ENCODE measurements around the gene FTO.

Gene FTO

GRCh38 chr16:54160252-54160860 lies 456.4 kb downstream of the FTO start:
- no peak overlapping the region for H3K4me2 ChIP-seq (ENCODE audit: low read depth, low read length, poor library complexity, severe bottlenecking)
- no peaks in the 10 kb centered on the region for H3K27me3 ChIP-seq (ENCODE audit: low read length)
- no peak overlapping the region for H2AFZ ChIP-seq (ENCODE audit: low read depth, low read length, severe bottlenecking)
- no peak overlapping the region for H3K4me3 ChIP-seq (ENCODE audit: insufficient read depth, low read length, poor library complexity, severe bottlenecking)
- no peaks in the 10 kb centered on the region for H3K36me3 ChIP-seq (ENCODE audit: low read length)
- TF ChIP-seq EZH2phosphoT487 (conservative IDR thresholded peaks at IDR 0.05; ENCODE audit: low read length): no peak
- no peak for TF ChIP-seq CTCF (IDR thresholded peaks at IDR 0.05; ENCODE audit: insufficient read depth, low read length, poor library complexity, severe bottlenecking)
- H4K20me1 ChIP-seq (ENCODE audit: low read depth, low read length): no peaks in the 10 kb centered on the region
- H3F3A ChIP-seq (ENCODE audit: insufficient read depth): no peaks in the 10 kb centered on the region
- H3K9ac ChIP-seq (ENCODE audit: low read length): no peak overlapping the region
- H3K9me2 ChIP-seq (replicated peaks; ENCODE audit: insufficient read depth, low read length): no peaks in the 10 kb centered on the region
- no peaks in the 10 kb centered on the region for H3K79me2 ChIP-seq (ENCODE audit: insufficient read depth, low read length)
- no peaks in the 10 kb centered on the region for H3K9me3 ChIP-seq (ENCODE audit: insufficient read depth, low read length)
- no peak overlapping the region for H3K27ac ChIP-seq (ENCODE audit: low read depth, low read length)

GRCh38 chr16:54160939-54161897 lies 457.3 kb downstream of the FTO start:
- H3K4me2 ChIP-seq (ENCODE audit: low read depth, low read length, poor library complexity, severe bottlenecking): no peak overlapping the region
- H3K27ac ChIP-seq (ENCODE audit: low read depth, low read length): no peak overlapping the region
- no peaks in the 10 kb centered on the region for H3K9me3 ChIP-seq (ENCODE audit: insufficient read depth, low read length)
- no peaks in the 10 kb centered on the region for H3K79me2 ChIP-seq (ENCODE audit: insufficient read depth, low read length)
- TF ChIP-seq EZH2phosphoT487 (conservative IDR thresholded peaks at IDR 0.05; ENCODE audit: low read length): no peak
- TF ChIP-seq CTCF (IDR thresholded peaks at IDR 0.05; ENCODE audit: insufficient read depth, low read length, poor library complexity, severe bottlenecking): no peak
- no peaks in the 10 kb centered on the region for H3K27me3 ChIP-seq (ENCODE audit: low read length)
- no peaks in the 10 kb centered on the region for H3F3A ChIP-seq (ENCODE audit: insufficient read depth)
- no peaks in the 10 kb centered on the region for H3K36me3 ChIP-seq (ENCODE audit: low read length)
- H4K20me1 ChIP-seq (ENCODE audit: low read depth, low read length): no peaks in the 10 kb centered on the region
- H2AFZ ChIP-seq (ENCODE audit: low read depth, low read length, severe bottlenecking): no peak overlapping the region
- no peak overlapping the region for H3K9ac ChIP-seq (ENCODE audit: low read length)
- H3K9me2 ChIP-seq (replicated peaks; ENCODE audit: insufficient read depth, low read length): no peaks in the 10 kb centered on the region
- no peak overlapping the region for H3K4me3 ChIP-seq (ENCODE audit: insufficient read depth, low read length, poor library complexity, severe bottlenecking)

GRCh38 chr16:54163197-54163843 lies 459.4 kb downstream of the FTO start:
- Histone ChIP-seq H4K20me1 (ENCODE audit: low read depth, low read length) (no peaks in the 10 kb centered on the region), H3K4me3 (ENCODE audit: insufficient read depth, low read length, poor library complexity, severe bottlenecking) (no peak overlapping the region), H3K9ac (ENCODE audit: low read length) (no peak overlapping the region), H3K79me2 (ENCODE audit: insufficient read depth, low read length) (no peaks in the 10 kb centered on the region), H3K36me3 (ENCODE audit: low read length) (no peaks in the 10 kb centered on the region), H3K27me3 (ENCODE audit: low read length) (no peaks in the 10 kb centered on the region), H3F3A (ENCODE audit: insufficient read depth) (no peaks in the 10 kb centered on the region), H3K4me2 (ENCODE audit: low read depth, low read length, poor library complexity, severe bottlenecking) (no peak overlapping the region), H2AFZ (ENCODE audit: low read depth, low read length, severe bottlenecking) (no peak overlapping the region), H3K9me3 (ENCODE audit: insufficient read depth, low read length) (no peaks in the 10 kb centered on the region), H3K9me2 (replicated peaks; ENCODE audit: insufficient read depth, low read length) (no peaks in the 10 kb centered on the region), H3K27ac (ENCODE audit: low read depth, low read length) (no peak overlapping the region)
- TF ChIP-seq EZH2phosphoT487 (conservative IDR thresholded peaks at IDR 0.05; ENCODE audit: low read length) (no peak), CTCF (IDR thresholded peaks at IDR 0.05; ENCODE audit: insufficient read depth, low read length, poor library complexity, severe bottlenecking) (no peak)
